Urinary bladder (tissue), 4 donors: ENCODE data around the gene POLRMT. TPM values are rescaled to one million over a fixed set of nuclear protein-coding genes. Genes with fewer than 3 reads are reported as not detected.

Experiments used
- DNase-seq: peaks from one replicate; pipeline ENCODE4 v3.0.0-alpha.2; 2015; ENCODE audit errors: extremely low spot score
- H3K27ac ChIP-seq: one replicate; pipeline ENCODE4 v1.5.1; 2013; ENCODE audit warnings: low read depth, mild to moderate bottlenecking, moderate library complexity
- H3K36me3 ChIP-seq: one replicate; pipeline ENCODE4 v1.6.1; 2013; ENCODE audit warnings: mild to moderate bottlenecking, moderate library complexity; ENCODE audit not compliant: insufficient read depth
- H3K4me1 ChIP-seq: one replicate; pipeline ENCODE4 v1.6.1; 2013; ENCODE audit warnings: mild to moderate bottlenecking, moderate library complexity; ENCODE audit not compliant: insufficient read depth
- H3K4me3 ChIP-seq: one replicate; pipeline ENCODE4 v1.5.1; 2013; ENCODE audit warnings: low read depth, low read length
- WGBS: extraction: QIAGEN DNeasy Blood & Tissue Kit; methylation state at CpG from one replicate; pipeline ENCODE4 v1.1.7; 2013; 5-methylcytosine and 5-hydroxymethylcytosine counted together
- polyA plus RNA-seq: library from polyadenylated mRNA; stranded (reverse); fragments of 200-250 nt; gene quantifications from one replicate; pipeline ENCODE4 v1.2.3, GENCODE V29; 2013
- total RNA-seq: library from RNA; depleted of rRNA; stranded (reverse); fragments of >200 nt; gene quantifications from one replicate; pipeline ENCODE4 v1.2.3, GENCODE V29; 2014
- donor health status: healthy with polysubstance abuse.
- donor health status: healthy.

The POLRMT gene
- total RNA-seq (10.3 TPM), polyA plus RNA-seq (44.6 TPM)

DNA sequence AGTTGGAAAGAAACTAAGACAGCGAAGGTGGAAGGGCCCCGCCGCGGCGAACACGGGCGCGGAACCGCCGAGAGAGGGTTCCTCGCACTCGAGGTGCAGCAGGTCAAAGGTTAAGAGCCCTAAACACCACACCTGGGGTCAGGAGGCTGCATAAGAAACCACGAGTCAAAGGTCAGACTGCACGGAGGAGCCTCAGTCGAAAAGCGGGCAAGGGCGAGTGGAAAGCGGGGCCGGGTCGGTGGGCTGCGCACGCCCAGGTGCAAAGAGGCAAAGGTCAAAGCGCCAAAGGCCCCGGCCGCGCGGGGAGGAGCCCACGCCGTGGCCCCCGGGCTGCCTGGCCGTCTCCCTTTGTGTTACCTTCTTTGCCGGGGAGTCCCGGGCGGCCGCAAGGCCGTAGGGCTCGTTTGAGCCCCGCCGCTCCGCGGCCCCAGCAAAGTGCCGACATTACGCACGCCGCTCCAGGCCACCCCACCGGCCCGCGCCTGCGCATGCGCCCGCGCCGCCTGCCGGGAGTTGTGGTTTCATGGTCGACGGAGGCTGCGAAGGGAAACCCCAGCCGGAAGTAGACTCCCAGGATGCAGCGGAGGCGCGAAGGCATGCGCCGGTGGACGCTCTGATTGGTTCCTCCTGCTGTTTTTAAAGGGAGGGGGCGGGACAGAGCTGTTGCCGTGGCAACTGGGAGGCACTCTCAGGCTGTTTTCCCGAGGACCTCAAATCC is at the start of gene POLRMT:
POLRMT (minus strand) TSS at position 470 of the 718 bp plus-strand sequence; CDS start at position 445, 25 bp downstream.
- Histone ChIP-seq H3K4me1 (peaks cover 2% of the 10 kb centered on the region), H3K36me3 (no peaks in the 10 kb centered on the region), H3K27ac (no peak within 1 kb of the TSS), H3K4me3 (peak within 1 kb of the TSS; percentile 62)
- DNase-seq: peak; percentile 90
- under 1% methylated on average over 67 of the region's 67 CpGs for WGBS

DNA sequence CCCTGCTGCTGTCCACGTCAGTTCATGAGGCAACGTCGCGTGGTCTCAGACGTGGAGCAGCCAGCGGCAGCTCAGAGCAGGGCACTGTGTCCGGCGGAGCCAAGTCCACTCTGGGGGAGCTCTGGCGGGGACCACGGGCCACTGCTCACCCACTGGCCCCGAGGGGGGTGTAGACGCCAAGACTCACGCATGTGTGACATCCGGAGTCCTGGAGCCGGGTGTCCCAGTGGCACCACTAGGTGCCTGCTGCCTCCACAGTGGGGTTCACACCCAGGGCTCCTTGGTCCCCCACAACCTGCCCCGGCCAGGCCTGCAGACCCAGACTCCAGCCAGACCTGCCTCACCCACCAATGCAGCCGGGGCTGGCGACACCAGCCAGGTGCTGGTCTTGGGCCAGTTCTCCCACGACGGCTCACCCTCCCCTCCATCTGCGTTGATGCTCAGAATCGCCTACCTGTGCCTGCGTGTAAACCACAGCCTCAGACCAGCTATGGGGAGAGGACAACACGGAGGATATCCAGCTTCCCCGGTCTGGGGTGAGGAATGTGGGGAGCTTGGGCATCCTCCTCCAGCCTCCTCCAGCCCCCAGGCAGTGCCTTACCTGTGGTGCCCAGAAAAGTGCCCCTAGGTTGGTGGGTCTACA is 49.5 kb upstream of the POLRMT start:
- 78% methylated on average over 25 of the region's 25 CpGs for WGBS
- no peaks in the 10 kb centered on the region for H3K36me3 ChIP-seq
- no peaks in the 10 kb centered on the region for H3K4me1 ChIP-seq
- no peak overlapping the region for H3K27ac ChIP-seq
- DNase-seq: no peak
- H3K4me3 ChIP-seq: no peak overlapping the region

DNA sequence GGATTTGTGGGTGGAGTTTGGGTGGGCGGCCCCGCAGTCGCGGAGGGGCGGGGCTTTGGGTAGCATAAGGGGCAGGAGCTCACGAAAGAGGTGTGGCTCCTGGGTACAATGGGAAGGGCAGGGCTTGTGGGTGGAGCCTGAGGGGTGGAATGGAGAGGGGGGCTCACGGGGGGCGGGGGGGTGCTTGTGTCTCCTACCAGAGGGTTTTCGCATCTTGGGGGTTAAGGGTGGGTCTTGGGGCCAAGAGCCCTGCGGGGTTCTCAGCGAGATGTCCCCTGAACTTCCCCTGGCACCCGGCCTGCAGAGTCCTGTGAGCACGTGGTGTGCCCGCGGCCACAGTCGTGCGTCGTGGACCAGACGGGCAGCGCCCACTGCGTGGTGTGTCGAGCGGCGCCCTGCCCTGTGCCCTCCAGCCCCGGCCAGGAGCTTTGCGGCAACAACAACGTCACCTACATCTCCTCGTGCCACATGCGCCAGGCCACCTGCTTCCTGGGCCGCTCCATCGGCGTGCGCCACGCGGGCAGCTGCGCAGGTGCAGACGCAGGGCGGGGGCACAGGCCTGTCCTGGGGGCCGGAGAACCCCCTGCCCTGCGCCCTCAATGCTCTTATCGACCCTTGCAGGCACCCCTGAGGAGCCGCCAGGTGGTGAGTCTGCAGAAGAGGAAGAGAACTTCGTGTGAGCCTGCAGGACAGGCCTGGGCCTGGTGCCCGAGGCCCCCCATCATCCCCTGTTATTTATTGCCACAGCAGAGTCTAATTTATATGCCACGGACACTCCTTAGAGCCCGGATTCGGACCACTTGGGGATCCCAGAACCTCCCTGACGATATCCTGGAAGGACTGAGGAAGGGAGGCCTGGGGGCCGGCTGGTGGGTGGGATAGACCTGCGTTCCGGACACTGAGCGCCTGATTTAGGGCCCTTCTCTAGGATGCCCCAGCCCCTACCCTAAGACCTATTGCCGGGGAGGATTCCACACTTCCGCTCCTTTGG is 48.0 kb upstream of the POLRMT start:
- no peak overlapping the region for H3K27ac ChIP-seq
- no peaks in the 10 kb centered on the region for H3K4me1 ChIP-seq
- H3K4me3 ChIP-seq: no peak overlapping the region
- H3K36me3 ChIP-seq: no peaks in the 10 kb centered on the region
- DNase-seq: no peak
- 71% methylated on average over 54 of the region's 54 CpGs for WGBS

DNA sequence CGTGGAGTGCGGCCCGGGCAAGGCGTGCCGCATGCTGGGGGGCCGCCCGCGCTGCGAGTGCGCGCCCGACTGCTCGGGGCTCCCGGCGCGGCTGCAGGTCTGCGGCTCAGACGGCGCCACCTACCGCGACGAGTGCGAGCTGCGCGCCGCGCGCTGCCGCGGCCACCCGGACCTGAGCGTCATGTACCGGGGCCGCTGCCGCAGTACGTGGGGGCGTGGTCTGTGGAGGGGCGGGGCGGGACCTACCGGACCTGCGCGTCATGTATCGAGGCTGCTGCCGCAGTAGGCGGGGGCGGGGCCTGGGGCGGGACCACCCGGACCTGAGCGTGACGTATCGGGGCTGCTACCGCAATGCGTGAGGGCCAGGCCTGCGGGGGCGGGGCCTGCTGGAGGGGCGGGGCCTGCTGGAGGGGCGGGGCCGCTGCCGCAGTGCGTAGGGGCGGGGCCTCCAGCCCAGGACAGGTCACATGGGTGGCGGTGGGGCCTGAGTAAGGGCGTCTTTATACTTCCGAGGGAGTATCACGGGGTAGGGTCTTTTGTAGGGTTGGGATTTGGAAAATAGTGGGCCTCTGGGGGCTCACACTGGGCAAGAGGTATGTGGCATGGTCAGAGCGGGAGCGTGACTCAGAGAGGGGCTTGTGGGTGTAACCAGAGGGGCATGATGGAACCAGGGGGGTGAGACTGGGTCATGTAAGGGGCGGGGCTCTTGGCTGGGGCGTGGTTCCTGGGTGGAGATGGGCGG is 47.1 kb upstream of the POLRMT start:
- no peaks in the 10 kb centered on the region for H3K36me3 ChIP-seq
- 1% methylated on average over 70 of the region's 70 CpGs for WGBS
- peak; percentile 88 for DNase-seq
- H3K27ac ChIP-seq: peak overlapping the region; percentile 90
- H3K4me1 ChIP-seq: no peaks in the 10 kb centered on the region
- H3K4me3 ChIP-seq: peak overlapping the region; percentile 70

DNA sequence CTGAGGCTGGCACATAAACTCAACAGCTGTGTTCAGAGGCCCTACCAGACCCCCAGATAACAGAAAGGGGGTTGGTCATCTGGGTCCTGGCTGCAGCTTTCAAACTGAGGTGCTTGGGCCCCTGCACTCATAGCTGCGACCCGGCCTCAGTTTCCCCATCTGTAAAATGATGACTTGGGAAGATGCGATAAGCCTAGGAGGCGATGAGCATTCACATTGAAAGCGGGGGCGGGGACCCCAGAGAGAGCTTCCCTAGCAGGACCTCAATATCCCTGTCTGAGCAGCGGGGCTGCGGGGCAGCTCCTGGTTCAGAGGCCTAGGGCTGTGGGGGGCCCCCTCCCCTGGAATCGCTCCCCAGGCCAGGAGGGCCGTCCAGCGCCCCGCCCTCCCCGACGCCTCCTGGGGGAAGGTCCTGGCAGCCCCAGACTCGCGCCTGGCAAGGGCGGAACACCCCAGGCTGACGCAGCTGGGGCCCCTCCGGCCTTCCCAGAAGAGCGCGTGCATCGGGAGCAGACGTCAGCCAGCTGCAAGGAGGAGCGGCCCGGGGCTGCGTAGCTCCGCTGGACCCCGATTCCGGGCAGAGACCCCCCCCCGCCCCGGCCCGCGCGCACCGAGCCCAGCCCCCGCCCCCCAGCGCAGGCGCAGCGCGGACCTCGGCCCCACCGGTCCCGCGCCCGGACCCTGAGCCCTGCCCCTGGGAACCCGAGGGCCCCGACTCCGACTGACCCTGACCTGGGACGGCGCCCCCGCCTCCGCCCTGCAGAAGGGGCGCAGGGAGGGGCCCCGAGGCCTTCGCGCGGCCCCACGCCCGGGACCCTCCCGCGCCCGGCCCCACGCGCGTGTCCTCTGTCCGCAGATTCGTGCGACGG is 46.3 kb upstream of the POLRMT start:
- Histone ChIP-seq H3K27ac (peak overlapping the region; percentile 90), H3K4me1 (no peaks in the 10 kb centered on the region), H3K36me3 (no peaks in the 10 kb centered on the region), H3K4me3 (peak overlapping the region; percentile 70)
- 4% methylated on average over 69 of the region's 69 CpGs for WGBS
- no peak for DNase-seq

DNA sequence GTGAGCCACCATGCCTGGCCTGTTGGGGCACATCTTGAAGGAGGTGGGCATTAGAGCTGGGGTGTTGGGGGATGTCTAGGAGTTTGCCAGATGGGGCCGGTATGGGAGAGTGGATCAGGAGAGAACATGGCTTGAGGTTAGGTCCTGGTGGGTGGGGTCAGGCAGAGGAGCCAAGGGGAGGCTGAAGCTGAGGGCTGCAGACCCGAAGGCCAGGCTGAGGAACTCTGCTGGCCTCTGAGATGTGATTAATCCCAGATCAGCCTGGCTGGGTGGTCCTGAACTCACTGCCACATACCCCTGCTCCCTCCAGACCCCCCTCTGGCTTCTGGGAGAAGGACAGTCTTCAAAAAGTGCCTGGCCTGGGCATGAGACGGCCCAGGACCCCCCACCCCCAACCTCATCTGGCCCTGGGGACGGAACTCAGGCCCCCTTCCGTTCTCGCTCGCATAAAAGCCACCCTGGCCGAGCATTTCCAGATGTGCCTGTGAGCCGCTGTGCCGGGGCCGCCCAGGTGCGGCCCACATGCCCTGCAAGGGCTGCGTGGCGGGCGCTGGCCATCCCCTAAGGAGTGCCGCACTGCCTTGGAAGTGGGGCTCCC is 45.6 kb upstream of the POLRMT start:
- H3K4me3 ChIP-seq: no peak overlapping the region
- no peaks in the 10 kb centered on the region for H3K4me1 ChIP-seq
- no peak for DNase-seq
- no peak overlapping the region for H3K27ac ChIP-seq
- 79% methylated on average over 16 of the region's 16 CpGs for WGBS
- H3K36me3 ChIP-seq: no peaks in the 10 kb centered on the region

DNA sequence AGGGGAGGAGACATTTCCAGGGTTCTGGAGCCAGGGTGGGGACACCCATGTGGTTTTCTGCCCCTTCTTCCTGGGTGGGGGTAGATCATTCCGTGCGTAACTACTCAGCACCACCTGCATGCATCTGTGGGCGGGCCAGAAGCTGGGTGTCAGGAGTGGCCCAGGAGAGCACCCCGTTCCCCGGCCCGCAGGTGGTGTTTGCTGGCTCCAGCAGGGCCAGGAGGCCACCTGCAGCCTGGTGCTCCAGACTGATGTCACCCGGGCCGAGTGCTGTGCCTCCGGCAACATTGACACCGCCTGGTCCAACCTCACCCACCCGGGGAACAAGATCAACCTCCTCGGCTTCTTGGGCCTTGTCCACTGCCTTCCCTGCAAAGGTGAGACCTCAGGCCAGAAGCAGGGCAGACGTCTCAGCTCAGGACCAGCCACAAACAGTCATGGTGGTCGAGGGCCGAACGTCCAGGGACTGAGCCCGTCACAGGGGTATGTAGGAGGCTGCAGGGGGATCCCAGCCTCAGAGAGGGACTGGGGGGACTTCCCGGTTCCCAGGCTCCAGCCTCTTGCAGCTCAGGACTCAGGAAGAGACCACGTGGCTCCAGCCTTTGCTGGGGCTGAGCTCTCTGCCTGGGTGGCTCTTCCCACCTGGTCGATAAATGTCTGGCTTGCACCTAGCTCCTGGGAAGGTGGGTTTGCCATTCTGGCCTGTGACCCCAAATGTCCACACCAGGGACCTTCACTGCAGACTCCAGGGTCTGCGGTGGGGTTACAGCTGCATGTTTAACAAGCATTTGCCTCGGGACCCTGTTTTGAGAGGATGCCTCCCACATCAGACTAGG is 44.5 kb upstream of the POLRMT start:
- no peaks in the 10 kb centered on the region for H3K4me1 ChIP-seq
- DNase-seq: no peak
- WGBS: 49% methylated on average over 22 of the region's 22 CpGs
- H3K4me3 ChIP-seq: peak overlapping the region; percentile 17
- no peaks in the 10 kb centered on the region for H3K36me3 ChIP-seq
- H3K27ac ChIP-seq: no peak overlapping the region

DNA sequence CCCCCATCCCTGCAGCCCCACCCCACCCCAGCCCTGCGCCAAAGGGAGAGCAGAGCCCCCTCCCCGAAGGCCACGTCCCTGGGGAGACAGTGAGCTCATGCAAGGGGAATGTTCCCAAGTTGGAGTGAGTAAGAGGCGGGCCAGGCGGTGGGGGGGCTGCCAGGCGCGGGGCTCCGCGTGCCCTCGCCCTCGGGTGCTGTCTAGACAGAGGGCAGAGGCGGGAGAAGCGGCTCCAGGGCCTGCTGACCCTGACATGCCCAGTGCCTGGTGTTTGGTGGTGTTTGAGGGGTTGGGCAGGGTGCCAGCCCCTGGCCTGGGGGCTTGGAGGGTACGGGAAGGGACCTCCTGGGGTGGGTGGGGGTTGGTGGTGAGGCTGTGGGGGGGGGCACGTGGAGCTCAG is 43.9 kb upstream of the POLRMT start:
- no peak for DNase-seq
- Histone ChIP-seq H3K4me3 (peak overlapping the region; percentile 45), H3K36me3 (no peaks in the 10 kb centered on the region), H3K27ac (no peak overlapping the region), H3K4me1 (no peaks in the 10 kb centered on the region)
- WGBS: 5% methylated on average over 15 of the region's 15 CpGs

DNA sequence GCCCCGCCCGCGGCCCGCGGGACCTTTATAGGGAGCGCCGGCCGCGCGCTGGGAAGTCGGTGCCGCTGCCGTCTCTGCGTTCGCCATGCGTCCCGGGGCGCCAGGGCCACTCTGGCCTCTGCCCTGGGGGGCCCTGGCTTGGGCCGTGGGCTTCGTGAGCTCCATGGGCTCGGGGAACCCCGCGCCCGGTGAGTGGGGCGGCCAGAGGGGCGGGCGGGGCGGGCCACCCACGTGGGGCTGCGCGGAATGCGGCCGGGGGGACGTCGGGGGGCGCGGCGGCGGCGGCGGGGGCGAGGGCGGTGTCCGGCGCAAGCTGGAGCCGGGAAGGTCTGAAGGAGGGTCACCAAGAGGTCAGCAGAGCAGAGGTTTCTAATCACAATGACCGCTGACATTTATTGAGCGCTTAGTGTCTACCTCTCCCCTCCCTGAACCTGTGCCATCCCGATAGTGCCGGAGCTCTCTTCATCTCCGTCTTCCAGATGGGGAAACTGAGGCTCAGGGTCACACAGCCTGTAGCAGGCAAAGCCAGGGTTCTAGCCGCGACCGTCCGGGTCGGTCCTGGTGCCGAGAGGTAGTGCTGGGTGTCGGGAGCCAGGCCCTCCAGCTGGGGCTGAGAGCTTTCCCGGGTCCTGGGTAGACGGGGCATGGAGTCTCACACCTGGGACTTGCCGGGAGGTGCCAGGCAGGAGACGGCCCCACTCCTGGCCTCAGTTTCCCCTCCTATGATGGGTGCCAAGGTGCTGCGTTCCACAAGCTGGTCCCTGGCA is 43.2 kb upstream of the POLRMT start, which contains the start of gene FSTL3:
FSTL3 (plus strand) TSS at position 54 of the 767 bp plus-strand sequence; CDS start at position 86, 32 bp downstream.
- DNase-seq: no peak
- WGBS: 2% methylated on average over 63 of the region's 63 CpGs
- Histone ChIP-seq H3K36me3 (no peaks in the 10 kb centered on the region), H3K4me1 (no peaks in the 10 kb centered on the region), H3K4me3 (peak within 1 kb of the TSS; percentile 45), H3K27ac (peak within 1 kb of the TSS; percentile 71)

DNA sequence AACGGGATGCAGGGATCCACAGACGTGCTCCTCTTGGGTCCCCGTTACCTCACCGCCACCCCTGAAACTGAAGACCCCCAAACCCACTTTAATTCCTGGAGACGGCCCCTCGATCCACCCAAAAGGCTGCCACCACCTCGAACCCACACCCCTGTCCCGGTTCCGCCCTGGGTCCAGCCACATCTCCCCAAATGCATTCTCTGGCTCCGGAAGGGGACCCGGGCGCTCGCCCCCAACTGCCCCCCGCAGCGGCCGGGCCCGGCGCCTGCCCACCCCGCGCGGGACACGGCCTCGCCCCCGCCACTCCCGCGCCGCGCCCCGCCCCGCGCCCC is 42.6 kb upstream of the POLRMT start:
- peak overlapping the region; percentile 32 for H3K27ac ChIP-seq
- WGBS: 7% methylated on average over 31 of the region's 31 CpGs

More for the DNA sequence above, 42.6 kb upstream of the POLRMT start:
- Histone ChIP-seq H3K4me3 (peak overlapping the region; percentile 45), H3K4me1 (no peaks in the 10 kb centered on the region), H3K36me3 (no peaks in the 10 kb centered on the region)
- no peak for DNase-seq
